Neural cell (in vitro differentiated cells): ENCODE results near the gene KCNAB1. TPM values are rescaled to one million over a fixed set of nuclear protein-coding genes. Genes with fewer than 3 reads are reported as not detected.

Experiments used
- H2AFZ ChIP-seq: fragments of 200-600, 300-800 bp; sonication (generic), shearing (Covaris generic); 2 replicates; pipeline ENCODE4 v1.6.0; 2014; ENCODE audit warnings: low read depth, mild to moderate bottlenecking, antibody characterized with exemption, low read length, moderate library complexity
- H3F3A ChIP-seq: fragments of 200-600 bp; shearing (Covaris generic); 2 replicates; pipeline ENCODE4 v1.6.1; 2016; ENCODE audit warnings: mild to moderate bottlenecking, moderate library complexity, mixed read lengths, antibody characterized with exemption, low read length; ENCODE audit not compliant: insufficient read depth, poor library complexity, severe bottlenecking
- H3K27ac ChIP-seq: fragments of 200-600, 300-800 bp; sonication (generic), shearing (Covaris generic); 2 replicates; pipeline ENCODE4 v1.5.1; 2014; ENCODE audit warnings: mild to moderate bottlenecking, low read length, moderate library complexity
- H3K27me3 ChIP-seq: fragments of 300-800, 200-600 bp; sonication (generic), shearing (Covaris generic); 2 replicates; pipeline ENCODE4 v1.6.0; 2014; ENCODE audit warnings: mild to moderate bottlenecking, low read depth, low read length, moderate library complexity; ENCODE audit not compliant: insufficient read depth
- H3K36me3 ChIP-seq: fragments of 300-800, 200-600 bp; sonication (generic), shearing (Covaris generic); 2 replicates; pipeline ENCODE4 v1.5.1; 2014; ENCODE audit warnings: mild to moderate bottlenecking, antibody characterized with exemption, low read length, moderate library complexity; ENCODE audit not compliant: insufficient read depth
- H3K4me2 ChIP-seq: fragments of 300-800, 200-600 bp; sonication (generic), shearing (Covaris generic); 2 replicates; pipeline ENCODE4 v1.6.0; 2014; ENCODE audit warnings: mild to moderate bottlenecking, low read length
- H3K4me3 ChIP-seq: fragments of 300-800, 200-600 bp; sonication (generic), shearing (Covaris generic); 2 replicates; pipeline ENCODE4 v1.5.1; 2014; ENCODE audit warnings: mild to moderate bottlenecking, low read length, moderate library complexity
- H3K79me2 ChIP-seq: fragments of 200-600 bp; shearing (Covaris generic); replicated peaks from 2 replicates; pipeline ENCODE4 v1.6.0; 2014; ENCODE audit warnings: mild to moderate bottlenecking, low read length, moderate library complexity; ENCODE audit not compliant: insufficient read depth
- H3K9ac ChIP-seq: fragments of 300-800, 200-600 bp; sonication (generic), shearing (Covaris generic); 2 replicates; pipeline ENCODE4 v1.6.1; 2016; ENCODE audit warnings: mild to moderate bottlenecking, low read length, mixed read lengths
- H3K9me2 ChIP-seq: fragments of 200-600 bp; shearing (Covaris generic); 2 replicates; pipeline ENCODE4 v1.6.1; 2016; ENCODE audit warnings: mild to moderate bottlenecking, low read length, mixed read lengths; ENCODE audit not compliant: insufficient read depth
- H3K9me3 ChIP-seq: fragments of 200-600, 300-800 bp; sonication (generic), shearing (Covaris generic); 2 replicates; pipeline ENCODE4 v1.6.1; 2016; ENCODE audit warnings: mild to moderate bottlenecking, mixed run types, low read length, moderate library complexity, mixed read lengths
- H4K20me1 ChIP-seq: fragments of 200-600 bp; shearing (Covaris generic); 2 replicates; pipeline ENCODE4 v1.6.1; 2016; ENCODE audit warnings: mild to moderate bottlenecking, mixed run types; ENCODE audit not compliant: insufficient read depth
- EP300 ChIP-seq: fragments of 450-650 bp; conservative IDR thresholded peaks from 2 replicates; pipeline ENCODE4 v1.6.1; 2014; ENCODE audit warnings: antibody characterized with exemption, mild to moderate bottlenecking, moderate library complexity; ENCODE audit not compliant: poor library complexity, severe bottlenecking
- EZH2 ChIP-seq: fragments of 200-600, 300-800 bp; shearing (Covaris generic), sonication (generic); IDR thresholded peaks from 2 replicates; pipeline ENCODE4 v1.6.1; 2014; ENCODE audit warnings: antibody characterized with exemption, low read length, borderline replicate concordance, mild to moderate bottlenecking; ENCODE audit not compliant: insufficient read depth, poor library complexity, severe bottlenecking
- MXI1 ChIP-seq: fragments of 450-650 bp; conservative IDR thresholded peaks from 2 replicates; pipeline ENCODE4 v1.6.1; 2014; ENCODE audit warnings: antibody characterized with exemption, mild to moderate bottlenecking; ENCODE audit not compliant: poor library complexity, severe bottlenecking
- POLR2AphosphoS5 ChIP-seq: IDR thresholded peaks from 2 replicates; pipeline ENCODE4 v1.6.1; 2012
- RAD21 ChIP-seq: fragments of 450-650 bp; conservative IDR thresholded peaks from 2 replicates; pipeline ENCODE4 v1.6.1; 2014; ENCODE audit warnings: antibody characterized with exemption, mild to moderate bottlenecking, moderate library complexity
- SMC3 ChIP-seq: fragments of 450-650 bp; conservative IDR thresholded peaks from 2 replicates; pipeline ENCODE4 v1.6.1; 2014; ENCODE audit warnings: antibody characterized with exemption, mild to moderate bottlenecking, moderate library complexity; ENCODE audit not compliant: poor library complexity
- TAF1 ChIP-seq: IDR thresholded peaks from 2 replicates; pipeline ENCODE4 v1.6.1; 2012; ENCODE audit warnings: low read depth
- polyA plus RNA-seq: library from polyadenylated mRNA; depleted of rRNA; stranded (reverse); fragments of >200 nt; gene quantifications from 2 replicates; pipeline ENCODE4 v1.2.3, GENCODE V29; 2014
- TF ChIP-seq, protein P1 (sequence below): IDR thresholded peaks from 2 replicates; pipeline ENCODE4 v1.6.1; 2012; ENCODE audit warnings: borderline replicate concordance
- TF ChIP-seq, protein P2 (sequence below): fragments of 450-650 bp; IDR thresholded peaks from 2 replicates; pipeline ENCODE4 v1.5.1; 2014; ENCODE audit warnings: antibody characterized with exemption, mild to moderate bottlenecking, moderate library complexity; ENCODE audit not compliant: poor library complexity, severe bottlenecking

KCNAB1 gene
- polyA plus RNA-seq, 1 donor from 2014 or later, result 14.9 TPM

GRCh38 chr3:156353563-156353962, 233.2 kb downstream of the KCNAB1 start:
- no peak overlapping the region for H2AFZ ChIP-seq
- H4K20me1 ChIP-seq, result no peaks in the 10 kb centered on the region
- no peaks in the 10 kb centered on the region for H3K9me3 ChIP-seq
- no peaks in the 10 kb centered on the region for H3K79me2 ChIP-seq
- no peak overlapping the region for H3K4me3 ChIP-seq
- H3K27ac ChIP-seq, result no peak overlapping the region
- H3K27me3 ChIP-seq, result no peaks in the 10 kb centered on the region
- TF ChIP-seq, protein P1, sequence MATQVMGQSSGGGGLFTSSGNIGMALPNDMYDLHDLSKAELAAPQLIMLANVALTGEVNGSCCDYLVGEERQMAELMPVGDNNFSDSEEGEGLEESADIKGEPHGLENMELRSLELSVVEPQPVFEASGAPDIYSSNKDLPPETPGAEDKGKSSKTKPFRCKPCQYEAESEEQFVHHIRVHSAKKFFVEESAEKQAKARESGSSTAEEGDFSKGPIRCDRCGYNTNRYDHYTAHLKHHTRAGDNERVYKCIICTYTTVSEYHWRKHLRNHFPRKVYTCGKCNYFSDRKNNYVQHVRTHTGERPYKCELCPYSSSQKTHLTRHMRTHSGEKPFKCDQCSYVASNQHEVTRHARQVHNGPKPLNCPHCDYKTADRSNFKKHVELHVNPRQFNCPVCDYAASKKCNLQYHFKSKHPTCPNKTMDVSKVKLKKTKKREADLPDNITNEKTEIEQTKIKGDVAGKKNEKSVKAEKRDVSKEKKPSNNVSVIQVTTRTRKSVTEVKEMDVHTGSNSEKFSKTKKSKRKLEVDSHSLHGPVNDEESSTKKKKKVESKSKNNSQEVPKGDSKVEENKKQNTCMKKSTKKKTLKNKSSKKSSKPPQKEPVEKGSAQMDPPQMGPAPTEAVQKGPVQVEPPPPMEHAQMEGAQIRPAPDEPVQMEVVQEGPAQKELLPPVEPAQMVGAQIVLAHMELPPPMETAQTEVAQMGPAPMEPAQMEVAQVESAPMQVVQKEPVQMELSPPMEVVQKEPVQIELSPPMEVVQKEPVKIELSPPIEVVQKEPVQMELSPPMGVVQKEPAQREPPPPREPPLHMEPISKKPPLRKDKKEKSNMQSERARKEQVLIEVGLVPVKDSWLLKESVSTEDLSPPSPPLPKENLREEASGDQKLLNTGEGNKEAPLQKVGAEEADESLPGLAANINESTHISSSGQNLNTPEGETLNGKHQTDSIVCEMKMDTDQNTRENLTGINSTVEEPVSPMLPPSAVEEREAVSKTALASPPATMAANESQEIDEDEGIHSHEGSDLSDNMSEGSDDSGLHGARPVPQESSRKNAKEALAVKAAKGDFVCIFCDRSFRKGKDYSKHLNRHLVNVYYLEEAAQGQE, result no peak
- TF ChIP-seq EP300 (no peak), MXI1 (no peak), RAD21 (no peak), SMC3 (no peak), TAF1 (no peak), EZH2 (no peak), POLR2AphosphoS5 (no peak)
- TF ChIP-seq, protein P2, sequence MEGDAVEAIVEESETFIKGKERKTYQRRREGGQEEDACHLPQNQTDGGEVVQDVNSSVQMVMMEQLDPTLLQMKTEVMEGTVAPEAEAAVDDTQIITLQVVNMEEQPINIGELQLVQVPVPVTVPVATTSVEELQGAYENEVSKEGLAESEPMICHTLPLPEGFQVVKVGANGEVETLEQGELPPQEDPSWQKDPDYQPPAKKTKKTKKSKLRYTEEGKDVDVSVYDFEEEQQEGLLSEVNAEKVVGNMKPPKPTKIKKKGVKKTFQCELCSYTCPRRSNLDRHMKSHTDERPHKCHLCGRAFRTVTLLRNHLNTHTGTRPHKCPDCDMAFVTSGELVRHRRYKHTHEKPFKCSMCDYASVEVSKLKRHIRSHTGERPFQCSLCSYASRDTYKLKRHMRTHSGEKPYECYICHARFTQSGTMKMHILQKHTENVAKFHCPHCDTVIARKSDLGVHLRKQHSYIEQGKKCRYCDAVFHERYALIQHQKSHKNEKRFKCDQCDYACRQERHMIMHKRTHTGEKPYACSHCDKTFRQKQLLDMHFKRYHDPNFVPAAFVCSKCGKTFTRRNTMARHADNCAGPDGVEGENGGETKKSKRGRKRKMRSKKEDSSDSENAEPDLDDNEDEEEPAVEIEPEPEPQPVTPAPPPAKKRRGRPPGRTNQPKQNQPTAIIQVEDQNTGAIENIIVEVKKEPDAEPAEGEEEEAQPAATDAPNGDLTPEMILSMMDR, result no peak
- no peaks in the 10 kb centered on the region for H3F3A ChIP-seq
- no peaks in the 10 kb centered on the region for H3K36me3 ChIP-seq
- H3K9ac ChIP-seq, result no peak overlapping the region
- H3K9me2 ChIP-seq, result no peaks in the 10 kb centered on the region
- no peak overlapping the region for H3K4me2 ChIP-seq

DNA sequence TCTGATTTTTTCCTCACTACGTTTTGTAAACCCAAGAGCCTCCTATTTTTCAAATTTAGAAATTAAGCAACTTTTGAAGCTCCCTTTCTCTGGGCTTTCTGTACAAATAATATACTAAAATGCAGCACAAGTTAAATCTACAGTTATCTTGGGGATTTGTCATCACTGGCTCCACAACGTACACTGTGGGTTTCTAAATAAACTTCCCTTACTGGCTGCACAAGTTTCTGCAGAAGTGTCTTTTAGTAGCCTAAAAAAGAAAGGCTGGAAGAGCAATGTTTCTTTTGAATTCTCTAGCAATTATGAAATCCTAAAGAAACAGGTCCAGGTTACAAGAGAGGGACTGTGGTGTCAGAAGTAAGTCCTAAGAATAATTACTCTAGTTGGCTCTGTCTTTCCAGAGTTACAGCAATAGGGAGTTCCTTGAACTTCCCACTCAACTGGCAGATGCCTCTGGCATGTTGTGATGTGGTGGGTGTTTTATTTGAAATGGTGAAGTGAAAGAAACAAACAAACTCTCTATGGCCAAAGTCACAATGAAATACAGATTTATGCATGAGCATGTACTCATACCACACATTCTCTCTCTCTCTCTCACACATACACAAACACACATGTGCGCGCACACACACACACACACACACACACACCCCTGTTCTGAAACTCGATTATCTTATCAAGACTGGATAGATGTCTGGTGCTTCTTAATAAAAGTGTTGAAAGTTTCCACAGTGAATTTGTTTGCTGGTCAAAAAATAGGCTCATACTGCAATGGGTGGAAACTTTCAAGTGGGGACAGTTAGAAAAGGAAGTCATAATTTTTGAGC, 236.4 kb downstream of the KCNAB1 start:
- Histone ChIP-seq H3K79me2 (no peaks in the 10 kb centered on the region), H3F3A (no peaks in the 10 kb centered on the region), H2AFZ (no peak overlapping the region), H3K36me3 (no peaks in the 10 kb centered on the region), H3K9me3 (no peaks in the 10 kb centered on the region), H3K27ac (no peak overlapping the region), H3K9me2 (no peaks in the 10 kb centered on the region), H3K4me3 (no peak overlapping the region), H3K9ac (no peak overlapping the region), H3K27me3 (no peaks in the 10 kb centered on the region), H4K20me1 (no peaks in the 10 kb centered on the region), H3K4me2 (no peak overlapping the region)
- no peak for TF ChIP-seq POLR2AphosphoS5
- no peak for TF ChIP-seq SMC3
- no peak for TF ChIP-seq RAD21
- no peak for TF ChIP-seq TAF1
- no peak for TF ChIP-seq EP300
- TF ChIP-seq, protein P1, result no peak
- TF ChIP-seq, protein P2, result no peak
- no peak for TF ChIP-seq MXI1
